ENCODE measurements around the gene CLMN. TPM values are rescaled to one million over a fixed set of nuclear protein-coding genes. Genes with fewer than 3 reads are reported as not detected.
A peak's percentile ranks its signal among the peaks of the same experiment; 100 is the strongest.

Gene CLMN
- total RNA-seq, 4 donors from 2014 or later: 3.8 to 10.0 (median 5.3) TPM

GRCh38 chr14:95327558-95328374 lies 8.1 kb upstream of the CLMN start:
- 83 to 86% methylated on average over 6 to 13 of the region's 13 CpGs for WGBS, 2 donors (ENCODE audit: low coverage in 1 of 2)
- H3K27me3 ChIP-seq: no peaks in the 10 kb centered on the region
- TF ChIP-seq EP300 (IDR thresholded peaks at IDR 0.05) (no peak), CTCF (IDR thresholded peaks at IDR 0.05) (no peak)
- no peaks in the 10 kb centered on the region for H3K36me3 ChIP-seq
- peak; percentile 17 for ATAC-seq
- no peaks in the 10 kb centered on the region for H3K9me3 ChIP-seq
- no peak overlapping the region for H3K4me3 ChIP-seq
- H3K27ac ChIP-seq: no peak overlapping the region
- no peaks in the 10 kb centered on the region for H3K4me1 ChIP-seq

- H3K36me3 ChIP-seq: no peaks in the 10 kb centered on the region
- H3K4me3 ChIP-seq: no peak overlapping the region
- no peak overlapping the region for H3K27ac ChIP-seq
- no peaks in the 10 kb centered on the region for H3K27me3 ChIP-seq
- WGBS, 2 donors (ENCODE audit: low coverage in 1 of 2): 80 to 100% methylated on average over 1 to 2 of the region's 3 CpGs
- TF ChIP-seq EP300 (IDR thresholded peaks at IDR 0.05): no peak
- TF ChIP-seq POLR2A (IDR thresholded peaks at IDR 0.05): no peak
- no peak for TF ChIP-seq CTCF (IDR thresholded peaks at IDR 0.05)
- TF ChIP-seq POLR2AphosphoS5 (IDR thresholded peaks at IDR 0.05): no peak
- ATAC-seq: no peak
- no peaks in the 10 kb centered on the region for H3K9me3 ChIP-seq
- no peaks in the 10 kb centered on the region for H3K4me1 ChIP-seq
Observed at GRCh38 chr14:95326987-95327386, 7.3 kb upstream of the CLMN start.

- Histone ChIP-seq H3K36me3 (no peaks in the 10 kb centered on the region), H3K9me3 (no peaks in the 10 kb centered on the region), H3K27ac (no peak overlapping the region), H3K4me3 (no peak overlapping the region), H3K4me1 (peaks cover 0 to 20% (median 10%) of the 10 kb centered on the region in 3 donors), H3K27me3 (no peaks in the 10 kb centered on the region)
- no peak for ATAC-seq
- WGBS, 2 donors (ENCODE audit: low coverage in 1 of 2): no CpG with 5 or more reads among the region's 7 CpGs
- TF ChIP-seq POLR2AphosphoS5 (IDR thresholded peaks at IDR 0.05) (no peak), CTCF (IDR thresholded peaks at IDR 0.05) (no peak)
Observed at GRCh38 chr14:95323917-95324316, 4.2 kb upstream of the CLMN start.

- no peaks in the 10 kb centered on the region for H3K9me3 ChIP-seq
- no peak overlapping the region for H3K27ac ChIP-seq
- H3K27me3 ChIP-seq: no peaks in the 10 kb centered on the region
- no peak for TF ChIP-seq EP300 (IDR thresholded peaks at IDR 0.05)
- TF ChIP-seq CTCF (IDR thresholded peaks at IDR 0.05): no peak
- TF ChIP-seq POLR2A (IDR thresholded peaks at IDR 0.05): no peak
- no peak for TF ChIP-seq POLR2AphosphoS5 (IDR thresholded peaks at IDR 0.05)
- 73 to 100% methylated on average over 3 to 4 of the region's 6 CpGs for WGBS, 2 donors (ENCODE audit: low coverage in 1 of 2)
- ATAC-seq: no peak
- no peaks in the 10 kb centered on the region for H3K36me3 ChIP-seq
- H3K4me3 ChIP-seq: no peak overlapping the region
- H3K4me1 ChIP-seq: peaks cover 0 to 23% (median 11%) of the 10 kb centered on the region in 3 donors
Observed at GRCh38 chr14:95323361-95323760, 3.7 kb upstream of the CLMN start.

- WGBS, 2 donors (ENCODE audit: low coverage in 1 of 2): 83 to 87% methylated on average over 2 to 3 of the region's 4 CpGs
- Histone ChIP-seq H3K36me3 (no peaks in the 10 kb centered on the region), H3K27ac (no peak overlapping the region), H3K9me3 (no peaks in the 10 kb centered on the region), H3K4me3 (no peak overlapping the region), H3K4me1 (peaks cover 0 to 23% (median 11%) of the 10 kb centered on the region in 3 donors), H3K27me3 (no peaks in the 10 kb centered on the region)
- ATAC-seq: no peak
- no peak for TF ChIP-seq CTCF (IDR thresholded peaks at IDR 0.05)
- no peak for TF ChIP-seq POLR2A (IDR thresholded peaks at IDR 0.05)
- no peak for TF ChIP-seq EP300 (IDR thresholded peaks at IDR 0.05)
- no peak for TF ChIP-seq POLR2AphosphoS5 (IDR thresholded peaks at IDR 0.05)
Observed at GRCh38 chr14:95322651-95323050, 2.9 kb upstream of the CLMN start.

Measured in gastroesophageal sphincter (tissue), 4 donors.